Raji (cell line): Measurements from ENCODE around the gene ACAD9.

ENCODE experiments used
- POLR2A ChIP-seq: IDR thresholded peaks from 2 replicates; pipeline ENCODE4 v1.6.1; 2011; ENCODE audit warnings: low read depth, low read length, control low read depth; ENCODE audit not compliant: insufficient read depth

Gene ACAD9

GRCh38 chr3:128950223-128950938, 71.0 kb downstream of the ACAD9 start:
- TF ChIP-seq POLR2A = no peak

GRCh38 chr3:128956440-128956839, 77.0 kb downstream of the ACAD9 start:
- no peak for TF ChIP-seq POLR2A
